ENCODE results near the gene SULT2B1.
"Not testable (repeated sequence)": the region's sequence is repeated elsewhere in the genome, so short reads cannot be mapped to it uniquely, and the experiment has no call there.

The SULT2B1 gene

DNA sequence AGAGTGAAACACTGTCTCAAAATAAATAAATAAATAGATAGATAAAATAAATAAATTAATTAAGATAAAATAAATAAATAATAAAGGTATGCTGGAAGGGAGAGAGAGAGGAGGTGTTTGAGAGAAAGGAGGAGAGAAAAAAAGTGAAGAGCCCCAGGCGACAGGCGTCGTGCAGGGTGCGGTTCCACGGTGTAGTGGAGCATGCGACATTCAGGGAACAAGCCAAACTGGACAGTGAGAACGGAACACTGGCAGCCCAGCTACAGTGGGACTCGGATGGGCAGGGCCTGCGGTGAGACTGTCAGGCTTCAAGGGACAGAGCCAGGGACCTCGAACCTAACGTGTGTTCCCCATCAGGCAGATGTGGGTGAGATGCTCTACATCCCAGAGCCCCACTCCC lies 9.4 kb downstream of the SULT2B1 start:
- no peak for DNase-seq

- no peak for DNase-seq
Observed at GRCh38 chr19:48565090-48565489, 13.1 kb downstream of the SULT2B1 start.

DNA sequence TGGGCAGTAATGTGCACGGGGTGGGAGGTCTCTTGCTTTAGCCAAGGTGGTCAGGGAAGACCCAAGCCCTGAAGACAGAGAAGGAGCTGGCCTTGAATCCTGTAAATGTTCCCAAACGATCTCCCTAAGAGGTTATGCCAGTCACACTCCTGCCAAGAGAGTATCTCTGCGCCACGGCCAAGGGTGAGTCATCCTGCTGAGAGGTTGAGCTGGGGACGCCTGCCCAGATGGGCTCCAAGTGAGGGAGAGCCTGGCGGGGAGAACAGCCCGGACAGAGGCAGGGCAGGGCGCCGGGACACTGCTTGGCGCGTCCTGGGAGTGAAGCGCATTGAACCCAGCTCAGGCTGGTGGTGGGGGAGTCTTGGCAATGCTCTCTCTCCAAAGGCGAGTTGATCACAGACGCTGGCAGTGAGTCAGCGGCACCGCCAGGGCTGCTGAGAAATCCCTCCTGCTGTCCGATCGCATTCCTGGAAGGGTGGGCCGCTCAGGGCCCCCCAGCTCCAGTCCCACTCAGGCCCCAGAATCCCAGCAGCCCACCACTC lies 16.4 kb downstream of the SULT2B1 start:
- no peak for DNase-seq

- DNase-seq = no peak
Observed at GRCh38 chr19:48569814-48570213, 17.8 kb downstream of the SULT2B1 start.

DNA sequence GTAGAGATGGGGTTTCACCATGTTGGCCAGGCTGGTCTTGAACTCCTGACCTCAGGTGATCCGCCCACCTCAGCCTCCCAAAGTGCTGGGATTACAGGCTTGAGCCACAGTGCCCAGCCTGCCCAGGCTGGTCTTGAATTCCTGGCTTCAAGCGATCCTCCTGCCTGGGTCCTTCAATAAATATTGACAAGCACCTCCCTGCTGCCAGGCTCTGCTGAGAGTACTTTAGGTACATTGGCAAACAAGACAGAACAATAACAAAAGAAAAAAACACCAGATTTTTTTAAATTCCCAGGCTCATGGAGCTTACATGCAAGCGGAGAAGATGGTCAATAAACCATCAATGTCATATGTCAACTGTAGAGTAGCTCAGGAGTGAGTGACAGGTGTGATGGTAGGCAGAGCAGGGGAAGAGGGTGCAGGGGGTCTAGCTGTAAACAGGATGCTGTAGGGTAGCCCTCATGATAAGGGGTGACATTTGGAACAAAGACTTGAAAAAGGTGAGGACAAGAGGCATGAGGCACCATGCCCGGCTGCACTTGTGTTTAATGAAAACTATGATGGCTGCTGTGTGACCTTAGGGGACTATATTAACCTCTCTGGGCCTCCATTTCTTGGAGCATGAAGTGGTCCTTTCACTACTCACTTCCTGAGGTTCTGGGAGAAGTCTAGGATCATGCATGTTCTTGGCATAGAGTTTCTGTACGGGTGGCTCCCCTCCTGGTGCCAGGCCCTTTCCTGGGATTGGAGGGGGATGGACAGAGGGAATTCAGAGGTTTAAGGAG lies 19.6 kb downstream of the SULT2B1 start:
- DNase-seq = no peak

- no peak for DNase-seq
Observed at GRCh38 chr19:48573163-48573505, 21.2 kb downstream of the SULT2B1 start.

- DNase-seq = no peak
Observed at GRCh38 chr19:48575931-48576622, 24.1 kb downstream of the SULT2B1 start.

DNA sequence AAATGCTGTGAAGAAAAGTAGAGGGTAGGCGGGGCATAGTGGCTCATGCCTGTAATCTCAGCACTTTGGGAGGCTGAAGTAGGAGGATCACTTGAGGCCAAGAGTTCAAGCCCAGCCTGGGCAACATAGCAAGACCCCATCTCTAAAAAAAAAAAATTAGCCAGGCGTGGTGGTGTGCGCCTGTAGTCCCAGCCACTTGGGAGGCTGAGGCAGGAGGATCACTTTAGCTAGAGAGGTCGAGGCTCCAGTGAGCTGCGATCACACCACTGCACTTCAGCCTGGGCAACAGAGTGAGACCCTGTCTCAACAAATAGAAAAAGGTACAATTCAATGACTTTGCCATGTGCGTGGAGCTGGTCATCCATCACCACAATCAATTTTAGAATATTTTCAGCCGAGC lies 25.9 kb downstream of the SULT2B1 start:
- DNase-seq = not testable (repeated sequence)

- no peak for DNase-seq
Observed at GRCh38 chr19:48578891-48579290, 26.9 kb downstream of the SULT2B1 start.

GRCh38 chr19:48582168-48582567 lies 30.2 kb downstream of the SULT2B1 start:
- no peak for DNase-seq

GRCh38 chr19:48587387-48587786 lies 35.4 kb downstream of the SULT2B1 start:
- no peak for DNase-seq

- no peak for DNase-seq
Observed at GRCh38 chr19:48588670-48589401, 36.9 kb downstream of the SULT2B1 start.

GRCh38 chr19:48591021-48591420 lies 39.0 kb downstream of the SULT2B1 start:
- no peak for DNase-seq

DNA sequence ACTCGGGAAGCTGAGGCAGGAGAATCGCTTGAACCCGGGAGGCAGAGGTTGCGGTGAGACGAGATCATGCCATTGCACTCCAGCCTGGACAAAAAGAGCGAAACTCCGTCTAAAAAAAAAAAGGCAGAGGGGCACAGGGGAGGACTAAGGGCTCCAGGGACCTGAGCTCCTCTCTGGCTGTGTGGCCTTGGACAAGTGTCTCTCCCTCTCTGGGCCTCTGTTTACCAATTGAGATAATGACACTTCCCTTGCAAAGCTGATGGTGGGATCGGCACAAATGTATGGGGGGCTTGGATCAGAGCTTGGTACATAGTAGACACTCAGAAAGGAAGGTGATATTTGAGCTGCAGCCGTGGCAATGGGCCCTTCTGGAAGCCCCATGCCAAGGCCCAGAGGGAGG lies 43.2 kb downstream of the SULT2B1 start:
- no peak for DNase-seq

DNA sequence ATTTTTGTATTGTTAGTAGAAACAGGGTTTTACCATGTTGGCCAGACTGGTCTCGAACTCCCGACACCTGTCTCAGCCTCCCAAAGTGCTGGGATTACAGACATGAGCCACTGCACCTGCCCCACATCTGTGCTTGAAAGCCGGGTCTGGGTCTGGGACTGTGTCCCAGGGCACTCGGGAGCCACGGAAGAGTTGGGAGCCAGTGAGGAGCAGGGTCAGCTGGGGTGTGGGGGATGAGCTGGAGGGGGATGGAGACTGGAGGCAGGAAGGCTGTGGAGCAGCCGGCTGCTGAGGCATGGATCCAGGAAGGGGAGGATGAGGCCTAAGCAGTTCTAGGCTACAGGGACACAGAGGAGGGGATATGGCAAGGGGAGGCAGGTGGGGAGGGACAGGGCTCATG lies 43.9 kb downstream of the SULT2B1 start:
- no peak for DNase-seq

DNA sequence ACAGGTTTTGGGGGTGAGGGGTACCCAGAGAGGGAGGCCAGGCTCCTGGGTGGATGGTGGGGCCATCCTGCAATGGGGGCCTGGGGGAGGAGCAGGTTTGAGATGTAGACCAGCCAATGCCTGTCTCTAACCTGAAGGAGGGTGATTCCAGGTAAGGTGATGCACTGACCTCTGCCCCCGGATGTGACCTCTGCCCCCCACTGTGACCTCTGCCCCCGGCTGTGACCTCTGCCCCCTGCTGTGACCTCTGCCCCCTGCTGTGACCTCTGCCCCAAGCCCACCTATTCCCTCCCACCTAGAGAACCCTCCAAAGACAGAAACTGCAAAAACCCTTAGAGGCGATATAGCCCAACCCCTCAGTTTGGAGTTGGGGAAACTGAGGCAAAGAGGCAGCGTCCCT lies 44.3 kb downstream of the SULT2B1 start:
- no peak for DNase-seq

DNA sequence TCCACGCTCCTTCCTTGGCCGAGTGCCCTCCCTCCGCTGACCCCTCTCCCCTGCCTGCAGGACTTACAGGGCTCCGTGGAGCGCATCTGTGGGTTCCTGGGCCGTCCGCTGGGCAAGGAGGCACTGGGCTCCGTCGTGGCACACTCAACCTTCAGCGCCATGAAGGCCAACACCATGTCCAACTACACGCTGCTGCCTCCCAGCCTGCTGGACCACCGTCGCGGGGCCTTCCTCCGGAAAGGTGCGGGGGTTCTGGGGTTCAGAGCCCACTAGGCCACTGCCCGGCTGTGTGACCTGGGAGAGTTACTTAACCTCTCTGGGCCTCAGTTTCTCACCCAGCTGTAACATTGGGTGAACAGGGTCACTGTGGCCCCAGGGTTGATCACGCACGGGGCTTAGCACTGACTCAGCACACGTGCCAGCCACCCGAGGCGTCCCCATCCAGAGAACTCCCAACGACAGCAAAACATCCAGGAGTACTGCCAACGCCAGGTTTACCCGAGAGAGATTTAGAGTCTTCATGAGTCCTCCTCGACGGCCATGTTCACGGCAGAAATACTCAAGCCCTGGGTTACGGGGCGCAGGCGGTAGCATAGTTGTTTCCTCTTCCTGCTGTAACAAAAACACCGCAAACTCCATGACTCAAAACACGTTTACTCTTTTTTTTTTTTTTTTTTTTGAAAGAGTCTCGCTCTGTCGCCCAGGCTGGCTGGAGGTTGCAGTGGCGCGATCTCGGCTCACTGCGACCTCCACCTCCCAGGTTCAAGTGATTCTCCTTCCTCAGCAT lies 44.9 kb downstream of the SULT2B1 start:
- DNase-seq = no peak

DNA sequence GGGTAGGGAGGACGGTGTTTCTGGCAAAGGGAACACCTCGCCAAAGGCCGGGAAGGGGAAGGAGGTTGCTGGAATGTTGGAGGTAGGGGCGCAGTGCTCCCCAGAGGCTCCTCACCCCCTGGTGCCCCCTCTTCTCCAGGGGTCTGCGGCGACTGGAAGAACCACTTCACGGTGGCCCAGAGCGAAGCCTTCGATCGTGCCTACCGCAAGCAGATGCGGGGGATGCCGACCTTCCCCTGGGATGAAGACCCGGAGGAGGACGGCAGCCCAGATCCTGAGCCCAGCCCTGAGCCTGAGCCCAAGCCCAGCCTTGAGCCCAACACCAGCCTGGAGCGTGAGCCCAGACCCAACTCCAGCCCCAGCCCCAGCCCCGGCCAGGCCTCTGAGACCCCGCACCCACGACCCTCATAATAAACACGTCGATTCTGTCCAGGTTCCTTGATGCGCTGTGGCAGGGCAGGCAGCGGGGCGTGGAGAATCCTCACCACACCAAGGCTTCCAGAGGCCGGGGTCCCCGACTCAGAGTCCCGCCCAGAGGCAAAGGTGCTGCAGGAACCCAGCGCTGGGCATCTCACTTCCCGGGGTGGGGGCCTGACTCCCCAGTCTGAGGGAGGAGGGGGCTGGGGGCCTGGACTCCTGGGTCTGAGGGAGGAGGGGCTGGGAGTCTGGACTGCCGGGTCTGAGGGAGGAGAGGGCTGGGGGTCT lies 47.2 kb downstream of the SULT2B1 start:
- DNase-seq = no peak

GRCh38 chr19:48600679-48601417 lies 48.9 kb downstream of the SULT2B1 start:
- no peak for DNase-seq

GRCh38 chr19:48603001-48603400 lies 51.0 kb downstream of the SULT2B1 start:
- no peak for DNase-seq

DNA sequence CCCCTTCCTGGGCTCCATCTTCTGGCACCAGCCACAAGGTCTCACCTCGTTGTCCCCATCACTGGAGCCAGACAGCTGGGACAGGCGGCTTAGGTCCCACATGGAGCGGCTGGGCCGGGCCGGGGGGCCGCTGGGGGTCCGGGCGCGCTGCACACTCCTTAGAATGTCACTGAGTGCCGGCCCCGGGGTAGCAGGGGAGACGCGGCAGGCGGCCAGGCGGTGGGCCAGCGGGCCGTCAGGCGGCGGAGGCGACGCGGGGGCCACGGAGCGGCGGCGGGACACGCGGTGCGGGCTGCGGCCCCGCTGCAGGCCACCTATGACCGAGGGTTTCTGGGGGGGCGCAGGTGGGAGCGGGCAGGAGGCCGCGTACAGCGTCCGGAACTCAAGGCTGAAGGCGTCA lies 51.5 kb downstream of the SULT2B1 start:
- no peak for DNase-seq

All from cortex of kidney (tissue), 1 donor.